Astrocyte (in vitro differentiated cells and primary cell): ENCODE measurements around the gene TBX4.

Experiments
- EZH2 ChIP-seq: IDR thresholded peaks from 2 replicates; pipeline ENCODE4 v1.6.1; 2012; ENCODE audit warnings: mild to moderate bottlenecking, low read length, inconsistent platforms; ENCODE audit not compliant: insufficient read depth
- TF ChIP-seq, protein P1 (sequence below): IDR thresholded peaks from 2 replicates; pipeline ENCODE4 v1.5.1; 2011; ENCODE audit warnings: low read depth, mild to moderate bottlenecking, inconsistent platforms, low read length, moderate library complexity; ENCODE audit not compliant: insufficient read depth

DNA sequence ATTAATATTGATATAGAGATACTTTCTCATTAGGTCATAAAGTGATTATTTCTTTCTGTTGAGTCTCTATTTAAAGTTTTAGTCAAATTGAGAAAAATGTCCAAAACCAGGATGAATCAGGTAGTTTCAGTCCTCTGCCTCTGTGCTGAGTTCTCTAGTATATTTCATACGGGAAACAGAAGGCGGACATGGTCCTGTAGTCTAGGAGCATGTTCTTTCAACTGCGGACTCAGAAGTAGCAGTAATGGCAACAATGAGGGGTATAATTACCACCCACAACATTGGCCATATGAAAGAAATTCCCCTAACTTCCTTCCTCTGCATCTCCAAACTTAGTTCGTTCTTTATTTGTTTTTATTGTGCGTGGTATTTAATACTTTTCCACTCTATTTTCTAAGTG lies 50.1 kb downstream of the TBX4 start:
- TF ChIP-seq, protein P1, sequence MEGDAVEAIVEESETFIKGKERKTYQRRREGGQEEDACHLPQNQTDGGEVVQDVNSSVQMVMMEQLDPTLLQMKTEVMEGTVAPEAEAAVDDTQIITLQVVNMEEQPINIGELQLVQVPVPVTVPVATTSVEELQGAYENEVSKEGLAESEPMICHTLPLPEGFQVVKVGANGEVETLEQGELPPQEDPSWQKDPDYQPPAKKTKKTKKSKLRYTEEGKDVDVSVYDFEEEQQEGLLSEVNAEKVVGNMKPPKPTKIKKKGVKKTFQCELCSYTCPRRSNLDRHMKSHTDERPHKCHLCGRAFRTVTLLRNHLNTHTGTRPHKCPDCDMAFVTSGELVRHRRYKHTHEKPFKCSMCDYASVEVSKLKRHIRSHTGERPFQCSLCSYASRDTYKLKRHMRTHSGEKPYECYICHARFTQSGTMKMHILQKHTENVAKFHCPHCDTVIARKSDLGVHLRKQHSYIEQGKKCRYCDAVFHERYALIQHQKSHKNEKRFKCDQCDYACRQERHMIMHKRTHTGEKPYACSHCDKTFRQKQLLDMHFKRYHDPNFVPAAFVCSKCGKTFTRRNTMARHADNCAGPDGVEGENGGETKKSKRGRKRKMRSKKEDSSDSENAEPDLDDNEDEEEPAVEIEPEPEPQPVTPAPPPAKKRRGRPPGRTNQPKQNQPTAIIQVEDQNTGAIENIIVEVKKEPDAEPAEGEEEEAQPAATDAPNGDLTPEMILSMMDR = no peak
- TF ChIP-seq EZH2 = no peak
